Neural progenitor cell (in vitro differentiated cells): ENCODE measurements around the gene NDNF. TPM values are rescaled to one million over a fixed set of nuclear protein-coding genes. Genes with fewer than 3 reads are reported as not detected.
A peak's percentile ranks its signal among the peaks of the same experiment; 100 is the strongest.

ENCODE experiments used
- DNase-seq: peaks from one replicate; pipeline ENCODE4 v3.0.0-alpha.2; 2016; ENCODE audit warnings: low spot score
- H2AFZ ChIP-seq: fragments of 200-600 bp; sonication (generic); replicated peaks from 2 replicates; pipeline ENCODE4 v1.6.1; 2016; ENCODE audit warnings: antibody characterized with exemption
- H3F3A ChIP-seq: fragments of 200-600 bp; sonication (generic); 2 replicates; pipeline ENCODE4 v1.6.1; 2016; ENCODE audit warnings: antibody characterized with exemption, low read depth
- H3K27ac ChIP-seq: fragments of 200-600 bp; sonication (generic); 2 replicates; pipeline ENCODE4 v1.5.1; 2016; ENCODE audit warnings: mild to moderate bottlenecking
- H3K27me3 ChIP-seq: fragments of 200-600 bp; sonication (generic); 2 replicates; pipeline ENCODE4 v1.6.1; 2016; ENCODE audit warnings: mild to moderate bottlenecking, moderate library complexity
- H3K36me3 ChIP-seq: fragments of 200-600 bp; sonication (generic); 2 replicates; pipeline ENCODE4 v1.5.1; 2016
- H3K4me1 ChIP-seq: fragments of 200-600 bp; sonication (generic); 2 replicates; pipeline ENCODE4 v1.6.1; 2016; ENCODE audit warnings: mixed run types
- H3K4me2 ChIP-seq: fragments of 200-600 bp; sonication (generic); 2 replicates; pipeline ENCODE4 v1.6.1; 2016
- H3K4me3 ChIP-seq: fragments of 200-600 bp; sonication (generic); 2 replicates; pipeline ENCODE4 v1.5.1; 2016
- H3K79me2 ChIP-seq: fragments of 200-600 bp; sonication (generic); 2 replicates; pipeline ENCODE4 v1.6.1; 2016; ENCODE audit warnings: low read depth
- H3K9ac ChIP-seq: fragments of 200-600 bp; sonication (generic); 2 replicates; pipeline ENCODE4 v1.6.1; 2016
- H3K9me3 ChIP-seq: fragments of 200-600 bp; sonication (generic); 2 replicates; pipeline ENCODE4 v1.5.1; 2016; ENCODE audit warnings: low read depth
- H4K20me1 ChIP-seq: fragments of 200-600 bp; sonication (generic); 2 replicates; pipeline ENCODE4 v1.6.1; 2016; ENCODE audit warnings: low read depth
- H3K27ac Mint-ChIP-seq: 3 replicates; pipeline ENCODE4 v1.8.0; 2021; ENCODE audit warnings: mixed read lengths
- H3K27me3 Mint-ChIP-seq: 2 replicates; pipeline ENCODE4 v1.8.0; 2022; ENCODE audit warnings: low read depth, mild to moderate bottlenecking, inconsistent platforms, moderate library complexity, mixed read lengths; ENCODE audit not compliant: insufficient read depth
- H3K36me3 Mint-ChIP-seq: 3 replicates; pipeline ENCODE4 v1.8.0; 2021; ENCODE audit warnings: mixed read lengths
- H3K4me1 Mint-ChIP-seq: 3 replicates; pipeline ENCODE4 v1.8.0; 2021; ENCODE audit warnings: mixed read lengths
- H3K4me3 Mint-ChIP-seq: 3 replicates; pipeline ENCODE4 v1.8.0; 2021; ENCODE audit warnings: mild to moderate bottlenecking, moderate library complexity, mixed read lengths
- H3K9me3 Mint-ChIP-seq: 3 replicates; pipeline ENCODE4 v1.8.0; 2020; ENCODE audit warnings: mixed read lengths
- EZH2 ChIP-seq: fragments of 200-600 bp; sonication (generic); IDR thresholded peaks from 2 replicates; pipeline ENCODE4 v1.6.1; 2017; ENCODE audit warnings: antibody characterized with exemption, mild to moderate bottlenecking, moderate library complexity
- EZH2phosphoT487 ChIP-seq: fragments of 200-600 bp; sonication (generic); IDR thresholded peaks from 2 replicates; pipeline ENCODE4 v1.6.1; 2017; ENCODE audit warnings: antibody characterized with exemption
- total RNA-seq: library from RNA; depleted of rRNA; stranded (reverse); fragments of >200 nt; gene quantifications from 2 replicates; pipeline ENCODE4 v1.2.3, GENCODE V29; 2015; ENCODE audit warnings: low replicate concordance
- TF ChIP-seq, protein P1 (sequence below): fragments of 200-600 bp; sonication (generic); IDR thresholded peaks from 2 replicates; pipeline ENCODE4 v1.5.1; 2017; ENCODE audit warnings: antibody characterized with exemption, mild to moderate bottlenecking

The NDNF gene
- total RNA-seq, 1 donor from 2014 or later = 4.0 TPM

DNA sequence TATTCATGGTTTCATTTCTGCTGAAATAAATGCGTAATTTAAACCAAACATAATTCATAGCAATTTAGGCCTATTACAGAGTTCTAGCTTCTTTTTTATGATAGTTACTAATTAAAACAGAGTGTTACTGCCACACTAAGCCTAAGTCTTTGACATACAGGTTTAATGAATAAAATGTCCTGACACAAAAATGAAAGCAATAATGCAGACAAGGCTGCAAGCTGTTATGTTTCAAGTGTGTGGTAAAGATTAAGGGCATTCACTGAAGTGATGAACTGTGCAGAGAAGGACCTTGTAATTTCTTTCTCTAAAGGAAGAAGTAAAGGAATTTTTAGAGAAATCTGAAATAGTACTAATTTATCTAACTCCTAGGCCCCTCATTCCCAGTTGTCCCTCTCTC is 2.9 kb downstream of the NDNF start:
- H3K27me3 ChIP-seq = peaks cover 59% of the 10 kb centered on the region
- H3K27me3 Mint-ChIP-seq = peaks cover 30% of the 10 kb centered on the region

DNA sequence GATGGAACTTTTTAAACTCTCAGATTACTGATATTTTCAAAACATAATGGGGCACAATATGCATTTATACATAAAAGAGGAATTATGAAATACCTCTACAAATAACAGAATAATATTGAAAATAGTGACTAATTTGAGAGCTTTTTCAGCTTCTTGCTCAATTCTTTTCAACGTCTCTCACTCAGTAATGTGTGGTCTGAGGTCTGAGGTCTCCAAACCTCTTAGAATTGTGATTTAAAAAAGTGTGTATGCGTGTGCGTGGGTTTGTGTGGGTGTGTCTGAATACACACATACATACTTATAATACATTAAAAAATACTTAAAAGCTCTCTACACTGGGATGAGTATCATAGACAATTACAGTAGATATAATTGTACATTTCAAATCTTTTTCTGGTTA is 7.9 kb downstream of the NDNF start:
- H3K36me3 Mint-ChIP-seq = no peaks in the 10 kb centered on the region

More for the DNA sequence above, 2.9 kb downstream of the NDNF start:
- Histone ChIP-seq H3K4me1 (peaks cover 7% of the 10 kb centered on the region), H3K9ac (no peak overlapping the region), H3K79me2 (no peaks in the 10 kb centered on the region), H3K4me3 (peak overlapping the region; percentile 59), H3K4me2 (peak overlapping the region; percentile 95), H3F3A (peaks cover 17% of the 10 kb centered on the region), H3K9me3 (no peaks in the 10 kb centered on the region), H2AFZ (no peak overlapping the region), H3K36me3 (no peaks in the 10 kb centered on the region), H3K27ac (no peak overlapping the region), H4K20me1 (no peaks in the 10 kb centered on the region)
- Mint-ChIP-seq H3K27ac (no peak overlapping the region), H3K36me3 (no peaks in the 10 kb centered on the region), H3K4me1 (peaks cover 12% of the 10 kb centered on the region), H3K9me3 (no peaks in the 10 kb centered on the region), H3K4me3 (no peak overlapping the region)
- TF ChIP-seq EZH2phosphoT487 (no peak), EZH2 (no peak)
- TF ChIP-seq, protein P1, sequence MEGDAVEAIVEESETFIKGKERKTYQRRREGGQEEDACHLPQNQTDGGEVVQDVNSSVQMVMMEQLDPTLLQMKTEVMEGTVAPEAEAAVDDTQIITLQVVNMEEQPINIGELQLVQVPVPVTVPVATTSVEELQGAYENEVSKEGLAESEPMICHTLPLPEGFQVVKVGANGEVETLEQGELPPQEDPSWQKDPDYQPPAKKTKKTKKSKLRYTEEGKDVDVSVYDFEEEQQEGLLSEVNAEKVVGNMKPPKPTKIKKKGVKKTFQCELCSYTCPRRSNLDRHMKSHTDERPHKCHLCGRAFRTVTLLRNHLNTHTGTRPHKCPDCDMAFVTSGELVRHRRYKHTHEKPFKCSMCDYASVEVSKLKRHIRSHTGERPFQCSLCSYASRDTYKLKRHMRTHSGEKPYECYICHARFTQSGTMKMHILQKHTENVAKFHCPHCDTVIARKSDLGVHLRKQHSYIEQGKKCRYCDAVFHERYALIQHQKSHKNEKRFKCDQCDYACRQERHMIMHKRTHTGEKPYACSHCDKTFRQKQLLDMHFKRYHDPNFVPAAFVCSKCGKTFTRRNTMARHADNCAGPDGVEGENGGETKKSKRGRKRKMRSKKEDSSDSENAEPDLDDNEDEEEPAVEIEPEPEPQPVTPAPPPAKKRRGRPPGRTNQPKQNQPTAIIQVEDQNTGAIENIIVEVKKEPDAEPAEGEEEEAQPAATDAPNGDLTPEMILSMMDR = no peak
- no peak for DNase-seq

DNA sequence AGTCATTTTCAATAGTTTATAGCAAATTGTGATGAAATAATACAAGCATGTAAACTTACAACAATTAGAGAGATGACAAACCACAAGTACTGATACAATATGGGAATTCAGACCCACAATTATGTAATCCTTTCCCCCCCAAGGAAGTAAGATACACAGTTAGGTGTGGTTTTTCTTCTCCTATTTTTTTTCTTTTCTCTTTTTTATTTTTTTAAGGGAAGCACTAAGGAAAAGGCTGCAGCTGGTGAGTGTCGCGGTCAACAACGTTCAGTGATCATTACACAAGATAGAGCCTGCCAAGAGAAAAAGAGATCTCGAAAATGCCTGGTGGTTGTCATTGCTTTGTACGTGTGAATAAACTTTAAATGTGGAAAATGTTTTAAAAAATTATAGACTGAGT is 9.8 kb downstream of the NDNF start:
- Histone ChIP-seq H3K27ac (no peak overlapping the region), H3K36me3 (no peaks in the 10 kb centered on the region), H4K20me1 (no peaks in the 10 kb centered on the region), H3K9ac (no peak overlapping the region), H3F3A (peaks cover 6% of the 10 kb centered on the region), H2AFZ (no peak overlapping the region), H3K4me1 (peaks cover 13% of the 10 kb centered on the region), H3K4me2 (no peak overlapping the region), H3K9me3 (no peaks in the 10 kb centered on the region), H3K4me3 (no peak overlapping the region), H3K79me2 (no peaks in the 10 kb centered on the region), H3K27me3 (no peaks in the 10 kb centered on the region)
- Mint-ChIP-seq H3K27me3 (no peaks in the 10 kb centered on the region), H3K36me3 (no peaks in the 10 kb centered on the region), H3K27ac (no peak overlapping the region), H3K4me1 (no peaks in the 10 kb centered on the region), H3K4me3 (no peak overlapping the region), H3K9me3 (no peaks in the 10 kb centered on the region)
- TF ChIP-seq EZH2phosphoT487 = no peak
- TF ChIP-seq, protein P1 = no peak
- TF ChIP-seq EZH2 = no peak
- no peak for DNase-seq

More for the DNA sequence above, 7.9 kb downstream of the NDNF start:
- H3K4me3 Mint-ChIP-seq = no peak overlapping the region
- no peaks in the 10 kb centered on the region for H4K20me1 ChIP-seq
- H3K36me3 ChIP-seq = no peaks in the 10 kb centered on the region
- H3K4me1 Mint-ChIP-seq = no peaks in the 10 kb centered on the region
- peaks cover 6% of the 10 kb centered on the region for H3K4me1 ChIP-seq
- DNase-seq = no peak
- H3K27ac Mint-ChIP-seq = no peak overlapping the region
- no peak overlapping the region for H3K27ac ChIP-seq
- H3K9me3 ChIP-seq = no peaks in the 10 kb centered on the region
- H3K27me3 ChIP-seq = peaks cover 12% of the 10 kb centered on the region
- no peak overlapping the region for H3K4me2 ChIP-seq
- H3K9me3 Mint-ChIP-seq = no peaks in the 10 kb centered on the region
- no peak overlapping the region for H3K9ac ChIP-seq
- peaks cover 2% of the 10 kb centered on the region for H3K27me3 Mint-ChIP-seq
- no peaks in the 10 kb centered on the region for H3K79me2 ChIP-seq
- H2AFZ ChIP-seq = no peak overlapping the region
- H3K4me3 ChIP-seq = no peak overlapping the region
- H3F3A ChIP-seq = no peaks in the 10 kb centered on the region
- TF ChIP-seq EZH2 (no peak), EZH2phosphoT487 (no peak)
- TF ChIP-seq, protein P1 = no peak
